Liver (tissue), 9 donors: ENCODE measurements around the gene LBH. TPM values are rescaled to one million over a fixed set of nuclear protein-coding genes. Genes with fewer than 3 reads are reported as not detected.

Experiments used
- DNase-seq: peaks from one replicate; pipeline ENCODE4 v3.0.0-alpha.2; 2017; ENCODE audit warnings: low spot score
- H3K27ac ChIP-seq, 2 donors: one replicate each; pipeline ENCODE4 v1.7.0; 2013; ENCODE audit warnings: inconsistent platforms in 2 of 2, low read length in 2 of 2, control low read depth in 1 of 2, low read depth in 1 of 2, mild to moderate bottlenecking in 1 of 2
- H3K27me3 ChIP-seq, 4 donors: one replicate each; pipeline versions ENCODE4 v1.6.1 to v1.7.0; 2013; ENCODE audit warnings: low read length in 3 of 4, inconsistent platforms in 1 of 4, mild to moderate bottlenecking in 1 of 4, moderate library complexity in 1 of 4; ENCODE audit not compliant: control insufficient read depth in 4 of 4, insufficient read depth in 4 of 4
- H3K36me3 ChIP-seq, 4 donors: one replicate each; pipeline versions ENCODE4 v1.6.1 to v1.7.0; 2013; ENCODE audit warnings: low read length in 3 of 4, mild to moderate bottlenecking in 3 of 4, low read depth in 1 of 4, moderate library complexity in 1 of 4; ENCODE audit not compliant: control insufficient read depth in 4 of 4, insufficient read depth in 3 of 4
- H3K4me1 ChIP-seq, 4 donors: one replicate each; pipeline versions ENCODE4 v1.6.1 to v1.7.0; 2013; ENCODE audit warnings: low read length in 3 of 4, mild to moderate bottlenecking in 3 of 4, moderate library complexity in 1 of 4; ENCODE audit not compliant: control insufficient read depth in 4 of 4, insufficient read depth in 4 of 4
- H3K4me3 ChIP-seq, 3 donors: one replicate each; pipeline versions ENCODE4 v1.6.1 to v1.7.0; 2013; ENCODE audit warnings: low read length in 3 of 3, control low read depth in 1 of 3, low read depth in 1 of 3, mild to moderate bottlenecking in 1 of 3
- H3K9ac ChIP-seq, 2 donors: one replicate each; pipeline ENCODE4 v1.7.0; 2013; ENCODE audit warnings: low read length in 2 of 2, mild to moderate bottlenecking in 2 of 2, moderate library complexity in 2 of 2, control low read depth in 1 of 2, low read depth in 1 of 2
- H3K9me3 ChIP-seq, 4 donors: one replicate each; pipeline versions ENCODE4 v1.6.1 to v1.7.0; 2013; ENCODE audit warnings: low read length in 3 of 4; ENCODE audit not compliant: control insufficient read depth in 4 of 4
- EGR1 ChIP-seq, 2 donors: IDR thresholded peaks; 2 replicates each; pipeline ENCODE4 v1.6.1; 2016 to 2018; ENCODE audit warnings: antibody characterized with exemption in 2 of 2, low read depth in 2 of 2
- FOXA1 ChIP-seq: IDR thresholded peaks from 2 replicates; pipeline ENCODE4 v1.6.1; 2016; ENCODE audit warnings: antibody characterized with exemption
- FOXA2 ChIP-seq: IDR thresholded peaks from 2 replicates; pipeline ENCODE4 v1.6.1; 2016; ENCODE audit warnings: antibody characterized with exemption
- GABPA ChIP-seq, 2 donors: IDR thresholded peaks in 1 of 2; conservative IDR thresholded peaks in 1 of 2; 2 replicates each; pipeline ENCODE4 v1.6.1; 2016; ENCODE audit warnings: antibody characterized with exemption in 2 of 2, mild to moderate bottlenecking in 1 of 2, moderate library complexity in 1 of 2
- HNF4A ChIP-seq, 2 donors: conservative IDR thresholded peaks; 2 replicates each; pipeline ENCODE4 v1.6.1; 2016; ENCODE audit warnings: antibody characterized with exemption in 2 of 2, mild to moderate bottlenecking in 2 of 2
- HNF4G ChIP-seq: IDR thresholded peaks from 2 replicates; pipeline ENCODE4 v1.6.1; 2016; ENCODE audit warnings: antibody characterized with exemption
- JUND ChIP-seq, 2 donors: IDR thresholded peaks; 2 replicates each; pipeline ENCODE4 v1.6.1; 2016; ENCODE audit warnings: antibody characterized with exemption in 2 of 2
- NR2F2 ChIP-seq: IDR thresholded peaks from 2 replicates; pipeline ENCODE4 v1.6.1; 2016; ENCODE audit warnings: antibody characterized with exemption
- RAD21 ChIP-seq, 2 donors: IDR thresholded peaks; 2 replicates each; pipeline ENCODE4 v1.6.1; 2016; ENCODE audit warnings: antibody characterized with exemption in 2 of 2, mild to moderate bottlenecking in 2 of 2
- REST ChIP-seq: IDR thresholded peaks from 2 replicates; pipeline ENCODE4 v1.6.1; 2016; ENCODE audit warnings: antibody characterized with exemption, mild to moderate bottlenecking
- RXRA ChIP-seq, 2 donors: IDR thresholded peaks; 2 replicates each; pipeline ENCODE4 v1.6.1; 2017 to 2018; ENCODE audit warnings: antibody characterized with exemption in 2 of 2, mild to moderate bottlenecking in 1 of 2
- SP1 ChIP-seq: IDR thresholded peaks from 2 replicates; pipeline ENCODE4 v1.6.1; 2018; ENCODE audit warnings: antibody characterized with exemption, mild to moderate bottlenecking
- TAF1 ChIP-seq: conservative IDR thresholded peaks from 2 replicates; pipeline ENCODE4 v1.6.1; 2016; ENCODE audit warnings: antibody characterized with exemption, mild to moderate bottlenecking
- YY1 ChIP-seq: IDR thresholded peaks from 2 replicates; pipeline ENCODE4 v1.6.1; 2016; ENCODE audit warnings: antibody characterized with exemption, mild to moderate bottlenecking
- WGBS: extraction: QIAGEN DNeasy Blood & Tissue Kit; methylation state at CpG from one replicate; pipeline ENCODE4 v1.1.7; 2013; 5-methylcytosine and 5-hydroxymethylcytosine counted together
- polyA plus RNA-seq, 2 donors: library from polyadenylated mRNA; stranded (reverse) in 1 of 2; unstranded in 1 of 2; fragments of 200-250 nt in 1 of 2; fragments of >200 nt in 1 of 2; fragmentation: Nextera tagmentation in 1 of 2; extraction: Ambion mirVana in 1 of 2; gene quantifications; one replicate each; pipeline versions ENCODE4 v1.2.1 to v1.2.3, GENCODE V29; 2013 to 2015
- total RNA-seq, 2 donors: library from RNA; depleted of rRNA; stranded (reverse); fragments of >200 nt; gene quantifications; one replicate each; pipeline ENCODE4 v1.2.3, GENCODE V29; 2014
- TF ChIP-seq, protein P1 (sequence below): fragments of 150-350 bp; IDR thresholded peaks from 2 replicates; pipeline ENCODE4 v1.5.1; 2017; ENCODE audit warnings: improper control_type of control experiment, low read depth, low read length; ENCODE audit not compliant: missing input control
- TF ChIP-seq, protein P2 (sequence below): IDR thresholded peaks from 2 replicates; pipeline ENCODE4 v1.6.1; 2016; ENCODE audit warnings: antibody characterized with exemption
- TF ChIP-seq, protein P3 (sequence below): IDR thresholded peaks from 2 replicates; pipeline ENCODE4 v1.6.1; 2016; ENCODE audit warnings: antibody characterized with exemption
- TF ChIP-seq, protein P4 (sequence below): IDR thresholded peaks from 2 replicates; pipeline ENCODE4 v1.6.1; 2016; ENCODE audit warnings: antibody characterized with exemption
- donor health status: healthy.
- donor health status: healthy.
- donor health status: healthy.
- donor health status: healthy.
- donor health status: healthy.

LBH gene
- total and polyA plus RNA-seq, 4 donors = 4.1 to 50.8 (median 9.1) TPM

GRCh38 chr2:30218814-30219213 lies 12.5 kb upstream of the LBH start:
- Histone ChIP-seq H3K4me3 (no peak overlapping the region), H3K4me1 (no peaks in the 10 kb centered on the region), H3K9ac (no peak overlapping the region), H3K27ac (no peak overlapping the region), H3K9me3 (no peaks in the 10 kb centered on the region), H3K27me3 (no peaks in the 10 kb centered on the region), H3K36me3 (no peaks in the 10 kb centered on the region)
- no peak for DNase-seq
- TF ChIP-seq, protein P1, sequence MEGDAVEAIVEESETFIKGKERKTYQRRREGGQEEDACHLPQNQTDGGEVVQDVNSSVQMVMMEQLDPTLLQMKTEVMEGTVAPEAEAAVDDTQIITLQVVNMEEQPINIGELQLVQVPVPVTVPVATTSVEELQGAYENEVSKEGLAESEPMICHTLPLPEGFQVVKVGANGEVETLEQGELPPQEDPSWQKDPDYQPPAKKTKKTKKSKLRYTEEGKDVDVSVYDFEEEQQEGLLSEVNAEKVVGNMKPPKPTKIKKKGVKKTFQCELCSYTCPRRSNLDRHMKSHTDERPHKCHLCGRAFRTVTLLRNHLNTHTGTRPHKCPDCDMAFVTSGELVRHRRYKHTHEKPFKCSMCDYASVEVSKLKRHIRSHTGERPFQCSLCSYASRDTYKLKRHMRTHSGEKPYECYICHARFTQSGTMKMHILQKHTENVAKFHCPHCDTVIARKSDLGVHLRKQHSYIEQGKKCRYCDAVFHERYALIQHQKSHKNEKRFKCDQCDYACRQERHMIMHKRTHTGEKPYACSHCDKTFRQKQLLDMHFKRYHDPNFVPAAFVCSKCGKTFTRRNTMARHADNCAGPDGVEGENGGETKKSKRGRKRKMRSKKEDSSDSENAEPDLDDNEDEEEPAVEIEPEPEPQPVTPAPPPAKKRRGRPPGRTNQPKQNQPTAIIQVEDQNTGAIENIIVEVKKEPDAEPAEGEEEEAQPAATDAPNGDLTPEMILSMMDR = no peak
- TF ChIP-seq HNF4G = no peak
- TF ChIP-seq JUND (IDR thresholded peaks at IDR 0.05) = no peak
- TF ChIP-seq, protein P2, sequence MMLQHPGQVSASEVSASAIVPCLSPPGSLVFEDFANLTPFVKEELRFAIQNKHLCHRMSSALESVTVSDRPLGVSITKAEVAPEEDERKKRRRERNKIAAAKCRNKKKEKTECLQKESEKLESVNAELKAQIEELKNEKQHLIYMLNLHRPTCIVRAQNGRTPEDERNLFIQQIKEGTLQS = no peak
- TF ChIP-seq FOXA2 = no peak
- no peak for TF ChIP-seq SP1
- TF ChIP-seq HNF4A (conservative IDR thresholded peaks at IDR 0.05) = no peak
- no peak for TF ChIP-seq YY1
- TF ChIP-seq, protein P3, sequence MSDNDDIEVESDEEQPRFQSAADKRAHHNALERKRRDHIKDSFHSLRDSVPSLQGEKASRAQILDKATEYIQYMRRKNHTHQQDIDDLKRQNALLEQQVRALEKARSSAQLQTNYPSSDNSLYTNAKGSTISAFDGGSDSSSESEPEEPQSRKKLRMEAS = no peak
- TF ChIP-seq REST = no peak
- TF ChIP-seq RAD21 (IDR thresholded peaks at IDR 0.05) = no peak
- TF ChIP-seq GABPA (IDR thresholded peaks at IDR 0.05 in 1 of 2, conservative IDR thresholded peaks at IDR 0.05 in 1 of 2) = no peak
- TF ChIP-seq, protein P4, sequence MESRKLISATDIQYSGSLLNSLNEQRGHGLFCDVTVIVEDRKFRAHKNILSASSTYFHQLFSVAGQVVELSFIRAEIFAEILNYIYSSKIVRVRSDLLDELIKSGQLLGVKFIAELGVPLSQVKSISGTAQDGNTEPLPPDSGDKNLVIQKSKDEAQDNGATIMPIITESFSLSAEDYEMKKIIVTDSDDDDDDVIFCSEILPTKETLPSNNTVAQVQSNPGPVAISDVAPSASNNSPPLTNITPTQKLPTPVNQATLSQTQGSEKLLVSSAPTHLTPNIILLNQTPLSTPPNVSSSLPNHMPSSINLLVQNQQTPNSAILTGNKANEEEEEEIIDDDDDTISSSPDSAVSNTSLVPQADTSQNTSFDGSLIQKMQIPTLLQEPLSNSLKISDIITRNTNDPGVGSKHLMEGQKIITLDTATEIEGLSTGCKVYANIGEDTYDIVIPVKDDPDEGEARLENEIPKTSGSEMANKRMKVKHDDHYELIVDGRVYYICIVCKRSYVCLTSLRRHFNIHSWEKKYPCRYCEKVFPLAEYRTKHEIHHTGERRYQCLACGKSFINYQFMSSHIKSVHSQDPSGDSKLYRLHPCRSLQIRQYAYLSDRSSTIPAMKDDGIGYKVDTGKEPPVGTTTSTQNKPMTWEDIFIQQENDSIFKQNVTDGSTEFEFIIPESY = no peak
- TF ChIP-seq FOXA1 = no peak
- TF ChIP-seq NR2F2 = no peak
- TF ChIP-seq EGR1 (IDR thresholded peaks at IDR 0.05; ENCODE audit: low read depth in 2 of 2) = no peak
- TF ChIP-seq TAF1 = no peak
- no peak for TF ChIP-seq RXRA (IDR thresholded peaks at IDR 0.05)
- 82% methylated on average over 4 of the region's 4 CpGs for WGBS
